Spleen (tissue), 11 donors: ENCODE data around the gene LRMDA. TPM values are rescaled to one million over a fixed set of nuclear protein-coding genes. Genes with fewer than 3 reads are reported as not detected.

Experiments used
- DNase-seq: peaks from one replicate; pipeline ENCODE4 v3.0.0-alpha.2; 2020
- H3K27ac ChIP-seq, 8 donors: fragments of 200-600 bp; sonication (generic) in 7 of 8; 1 replicate in 4 of 8; 2 replicates in 4 of 8; pipeline versions ENCODE4 v1.5.0 to v1.8.0; 2016 to 2021; ENCODE audit warnings: inconsistent platforms in 4 of 8, mild to moderate bottlenecking in 4 of 8, moderate library complexity in 1 of 8
- H3K27me3 ChIP-seq, 7 donors: fragments of 200-600 bp; sonication (generic) in 6 of 7; replicated peaks in 1 of 7; 1 replicate in 4 of 7; 2 replicates in 3 of 7; pipeline versions ENCODE4 v1.5.0 to v1.8.0; 2016 to 2021; ENCODE audit warnings: inconsistent platforms in 3 of 7, mild to moderate bottlenecking in 1 of 7
- H3K36me3 ChIP-seq, 6 donors: fragments of 200-600 bp; sonication (generic) in 5 of 6; 1 replicate in 4 of 6; 2 replicates in 2 of 6; pipeline versions ENCODE4 v1.5.0 to v1.8.0; 2016 to 2021; ENCODE audit warnings: inconsistent platforms in 2 of 6
- H3K4me1 ChIP-seq, 6 donors: fragments of 200-600 bp; sonication (generic) in 5 of 6; 1 replicate in 3 of 6; 2 replicates in 3 of 6; pipeline versions ENCODE4 v1.5.0 to v1.8.0; 2016 to 2021; ENCODE audit warnings: inconsistent platforms in 3 of 6
- H3K4me3 ChIP-seq, 8 donors: fragments of 200-600 bp; sonication (generic) in 7 of 8; 1 replicate in 4 of 8; 2 replicates in 4 of 8; pipeline versions ENCODE4 v1.5.0 to v1.8.0; 2016 to 2021; ENCODE audit warnings: inconsistent platforms in 4 of 8, mild to moderate bottlenecking in 4 of 8, moderate library complexity in 2 of 8
- H3K9me3 ChIP-seq, 8 donors: fragments of 200-600 bp; sonication (generic) in 7 of 8; 1 replicate in 4 of 8; 2 replicates in 4 of 8; pipeline versions ENCODE4 v1.5.0 to v1.8.0; 2016 to 2021; ENCODE audit warnings: inconsistent platforms in 4 of 8
- POLR2A ChIP-seq, 3 donors: fragments of 450-650 bp; IDR thresholded peaks; one replicate each; pipeline ENCODE4 v1.5.1; 2017; ENCODE audit warnings: antibody characterized with exemption in 3 of 3, mild to moderate bottlenecking in 1 of 3
- POLR2AphosphoS5 ChIP-seq, 3 donors: sonication (generic); formaldehyde crosslinking; IDR thresholded peaks; one replicate each; pipeline ENCODE4 v1.5.1; 2017; ENCODE audit warnings: antibody characterized with exemption in 3 of 3
- WGBS, 5 donors: extraction: QIAGEN DNeasy Blood & Tissue Kit in 3 of 5; methylation state at CpG; one replicate each; pipeline versions ENCODE4 v1.1.5 to v1.1.7; 2013 to 2018; 5-methylcytosine and 5-hydroxymethylcytosine counted together
- intact Hi-C: fragments of 100-400 bp; cut with DNase I; formaldehyde crosslinking; loops from one replicate; pipeline ENCODE4 v1.15.0; 2023; ENCODE audit warnings: low total_unique reads
- polyA plus RNA-seq, 3 donors: library from polyadenylated mRNA; stranded (reverse); fragments of 200-250 nt; gene quantifications; one replicate each; pipeline ENCODE4 v1.2.1, GENCODE V29; 2013
- total RNA-seq, 7 donors: library from RNA; depleted of rRNA in 3 of 7; stranded (reverse); fragments of >200 nt in 3 of 7; fragmentation: NEBNext Ultra II Directional in 4 of 7; extraction: Animal tissue kit (Norgen Biotek cat#: 25700) in 4 of 7; gene quantifications; one replicate each; pipeline versions ENCODE4 v1.1.0 to v1.2.1, GENCODE V29; 2016 to 2021
- TF ChIP-seq, protein P1 (sequence below), 11 experiments: fragments of 200-600 bp in 7 of 11; fragments of 450-650 bp in 4 of 11; sonication (generic) in 4 of 11; IDR thresholded peaks in 8 of 11; conservative IDR thresholded peaks in 3 of 11; 1 replicate in 7 of 11; 2 replicates in 4 of 11; pipeline versions ENCODE4 v1.4.0 to v1.8.0; 2016 to 2021; ENCODE audit warnings: antibody characterized with exemption in 11 of 11, inconsistent platforms in 4 of 11, mild to moderate bottlenecking in 1 of 11
- donor health status: healthy with polysubstance abuse.
- donor health status: DM: no; HTN: no; CAD: no; lungs with moderate emphysema.
- donor health status: DM: no; HTN: no; CAD: no.
- donor health status: Bipolar disorder and iron deficiency.
- donor health status: healthy.
- donor health status: DM: no; HTN: no; CAD: no.
- donor health status: DM: yes; HTN: yes; CAD: no.

The LRMDA gene
- total and polyA plus RNA-seq, 10 donors: 7.3 to 46.6 (median 28.2) TPM

DNA sequence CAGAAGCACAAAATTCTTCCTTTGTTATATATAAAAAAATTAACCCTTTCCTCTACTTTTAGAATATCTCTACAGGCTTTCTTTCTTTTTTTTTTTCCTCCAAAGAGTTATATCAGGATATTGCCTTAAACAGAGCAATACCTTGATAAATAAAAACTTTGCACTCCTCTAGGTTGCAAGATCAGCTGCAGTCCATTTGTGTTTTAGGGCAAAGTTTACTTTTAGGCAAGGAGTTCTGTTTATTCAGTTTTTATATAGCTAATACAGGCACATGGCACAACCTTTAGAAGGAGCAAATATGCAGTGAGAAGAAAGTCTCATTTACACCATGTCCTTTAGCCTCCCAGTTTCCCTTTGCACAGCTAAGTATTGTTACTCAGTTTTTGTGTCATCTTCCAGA, 10.3 kb downstream of the LRMDA start:
- no peak overlapping the region for H3K27ac ChIP-seq
- intact Hi-C loops: no loop called here
- peaks cover 0 to 36% (median 0%) of the 10 kb centered on the region in 6 donors for H3K36me3 ChIP-seq
- peaks cover 3 to 47% (median 45%) of the 10 kb centered on the region in 8 donors for H3K9me3 ChIP-seq
- H3K4me3 ChIP-seq: no peak overlapping the region
- TF ChIP-seq POLR2A (IDR thresholded peaks at IDR 0.05) (no peak), POLR2AphosphoS5 (IDR thresholded peaks at IDR 0.05) (no peak)
- TF ChIP-seq, protein P1, sequence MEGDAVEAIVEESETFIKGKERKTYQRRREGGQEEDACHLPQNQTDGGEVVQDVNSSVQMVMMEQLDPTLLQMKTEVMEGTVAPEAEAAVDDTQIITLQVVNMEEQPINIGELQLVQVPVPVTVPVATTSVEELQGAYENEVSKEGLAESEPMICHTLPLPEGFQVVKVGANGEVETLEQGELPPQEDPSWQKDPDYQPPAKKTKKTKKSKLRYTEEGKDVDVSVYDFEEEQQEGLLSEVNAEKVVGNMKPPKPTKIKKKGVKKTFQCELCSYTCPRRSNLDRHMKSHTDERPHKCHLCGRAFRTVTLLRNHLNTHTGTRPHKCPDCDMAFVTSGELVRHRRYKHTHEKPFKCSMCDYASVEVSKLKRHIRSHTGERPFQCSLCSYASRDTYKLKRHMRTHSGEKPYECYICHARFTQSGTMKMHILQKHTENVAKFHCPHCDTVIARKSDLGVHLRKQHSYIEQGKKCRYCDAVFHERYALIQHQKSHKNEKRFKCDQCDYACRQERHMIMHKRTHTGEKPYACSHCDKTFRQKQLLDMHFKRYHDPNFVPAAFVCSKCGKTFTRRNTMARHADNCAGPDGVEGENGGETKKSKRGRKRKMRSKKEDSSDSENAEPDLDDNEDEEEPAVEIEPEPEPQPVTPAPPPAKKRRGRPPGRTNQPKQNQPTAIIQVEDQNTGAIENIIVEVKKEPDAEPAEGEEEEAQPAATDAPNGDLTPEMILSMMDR (IDR thresholded peaks at IDR 0.05 in 8 of 11, conservative IDR thresholded peaks at IDR 0.05 in 3 of 11): no peak
- no peaks in the 10 kb centered on the region for H3K27me3 ChIP-seq
- DNase-seq: no peak
- H3K4me1 ChIP-seq: no peaks in the 10 kb centered on the region

DNA sequence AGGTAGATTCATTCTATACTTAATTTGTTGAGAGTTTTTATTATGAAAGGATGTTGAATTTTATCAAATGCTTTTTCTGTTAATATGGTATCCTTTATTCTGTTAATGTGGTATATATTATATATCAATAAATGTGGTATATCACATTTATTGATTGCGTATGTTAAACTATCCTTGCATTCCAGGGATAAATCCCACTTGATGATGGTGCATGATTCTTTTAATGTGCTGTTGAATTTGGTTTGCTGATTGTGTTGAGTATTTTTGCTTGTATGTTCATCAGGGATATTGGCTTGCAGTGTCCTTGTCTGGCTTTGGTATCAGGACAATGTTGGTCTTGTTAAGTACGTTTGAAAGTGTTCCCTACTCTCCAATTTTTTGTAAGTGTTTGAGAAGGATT, 11.9 kb downstream of the LRMDA start:
- intact Hi-C loops: no loop called here
- Histone ChIP-seq H3K4me1 (no peaks in the 10 kb centered on the region), H3K9me3 (peaks cover 3 to 50% (median 46%) of the 10 kb centered on the region in 8 donors), H3K27me3 (no peaks in the 10 kb centered on the region), H3K27ac (no peak overlapping the region), H3K36me3 (peaks cover 0 to 35% (median 0%) of the 10 kb centered on the region in 6 donors), H3K4me3 (no peak overlapping the region)
- TF ChIP-seq POLR2AphosphoS5 (IDR thresholded peaks at IDR 0.05) (no peak), POLR2A (IDR thresholded peaks at IDR 0.05) (no peak)
- 89 to 97% (median 91%) methylated on average over 2 of the region's 2 CpGs for WGBS, 5 donors
- no peak for DNase-seq

DNA sequence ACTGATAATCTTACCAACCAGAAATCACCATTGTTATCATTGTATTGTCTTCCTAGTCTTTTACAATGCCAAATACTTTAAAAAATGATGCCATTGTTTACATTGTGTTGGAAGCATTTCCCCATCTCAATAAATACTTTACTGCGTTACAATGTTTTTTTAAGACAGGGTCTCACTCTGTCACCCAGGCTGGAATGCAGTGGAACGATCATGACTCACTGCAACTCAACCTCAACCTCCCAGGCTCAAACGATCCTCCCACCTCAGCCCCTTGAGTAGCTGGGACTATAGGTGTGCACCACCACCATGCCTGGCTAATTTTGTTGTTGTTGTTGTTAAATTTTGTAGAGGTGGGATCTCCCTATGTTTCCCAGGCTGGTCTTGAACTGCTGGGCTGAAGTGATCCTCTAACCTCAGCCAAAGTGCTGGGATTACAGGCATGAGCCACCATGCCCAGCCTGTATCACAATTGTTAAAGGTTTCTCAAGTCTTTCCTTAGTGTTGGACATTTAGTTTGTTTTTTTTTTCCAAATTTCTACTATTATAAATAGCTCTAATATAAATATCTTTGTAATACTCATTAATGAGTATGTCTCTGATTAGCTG, 13.5 kb downstream of the LRMDA start:
- peaks cover 0 to 4% (median 0%) of the 10 kb centered on the region in 6 donors for H3K4me1 ChIP-seq
- peaks cover 3 to 50% (median 46%) of the 10 kb centered on the region in 8 donors for H3K9me3 ChIP-seq
- no peak for DNase-seq
- 83 to 93% (median 89%) methylated on average over 3 of the region's 3 CpGs for WGBS, 5 donors
- H3K4me3 ChIP-seq: no peak overlapping the region
- H3K27me3 ChIP-seq: no peaks in the 10 kb centered on the region
- intact Hi-C loops: no loop called here
- no peak overlapping the region for H3K27ac ChIP-seq
- TF ChIP-seq, protein P1 (IDR thresholded peaks at IDR 0.05 in 8 of 11, conservative IDR thresholded peaks at IDR 0.05 in 3 of 11): no peak
- no peak for TF ChIP-seq POLR2A (IDR thresholded peaks at IDR 0.05)
- no peak for TF ChIP-seq POLR2AphosphoS5 (IDR thresholded peaks at IDR 0.05)
- H3K36me3 ChIP-seq: peaks cover 0 to 20% (median 0%) of the 10 kb centered on the region in 6 donors

DNA sequence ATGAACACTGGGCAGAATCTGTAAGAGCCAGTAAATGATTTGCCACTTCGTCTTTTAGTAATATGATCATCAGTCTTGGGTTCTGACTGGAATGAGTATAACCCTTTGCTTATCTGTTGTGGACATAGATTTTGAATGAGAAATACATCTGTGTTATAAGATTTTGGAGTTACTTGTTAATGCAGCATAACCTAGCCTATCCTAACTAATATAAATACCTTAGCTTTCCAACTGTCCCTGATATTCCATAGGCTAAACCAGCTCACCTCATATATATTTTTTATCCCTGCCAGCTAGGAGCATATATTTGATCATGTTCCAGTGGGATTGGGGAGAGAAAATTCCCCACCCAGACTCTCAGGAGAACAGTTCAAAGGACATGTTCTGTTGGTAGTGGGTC, 15.1 kb downstream of the LRMDA start:
- intact Hi-C loops: no loop called here
- Histone ChIP-seq H3K4me1 (peaks cover 0 to 8% (median 0%) of the 10 kb centered on the region in 6 donors), H3K4me3 (no peak overlapping the region), H3K27me3 (no peaks in the 10 kb centered on the region), H3K27ac (no peak overlapping the region), H3K9me3 (peaks cover 3 to 50% (median 46%) of the 10 kb centered on the region in 8 donors), H3K36me3 (peaks cover 0 to 19% (median 0%) of the 10 kb centered on the region in 6 donors)
- DNase-seq: no peak
- 83 to 98% (median 93%) methylated on average over 1 of the region's 1 CpG for WGBS, 5 donors
- TF ChIP-seq POLR2AphosphoS5 (IDR thresholded peaks at IDR 0.05) (no peak), POLR2A (IDR thresholded peaks at IDR 0.05) (no peak)
- TF ChIP-seq, protein P1 (IDR thresholded peaks at IDR 0.05 in 8 of 11, conservative IDR thresholded peaks at IDR 0.05 in 3 of 11): no peak
